GM21619 (cell line): ENCODE results near the gene SAP25.
A peak's percentile ranks its signal among the peaks of the same experiment; 100 is the strongest.
"Not testable (repeated sequence)": the region's sequence is repeated elsewhere in the genome, so short reads cannot be mapped to it uniquely, and the experiment has no call there.

Experiments used
- ATAC-seq: cut with Tn5 transposase; IDR thresholded peaks from one replicate; pipeline ENCODE4 v1.9.1; 2021; ENCODE audit not compliant: unreplicated experiment

Gene SAP25

GRCh38 chr7:100562195-100563099, 11.3 kb downstream of the SAP25 start:
- ATAC-seq = no peak

GRCh38 chr7:100561491-100562194, 12.1 kb downstream of the SAP25 start:
- ATAC-seq = no peak

- ATAC-seq = no peak
These were observed 14.6 kb downstream of the SAP25 start for GRCh38 chr7:100559127-100559526.

- ATAC-seq = no peak
These were observed 17.2 kb downstream of the SAP25 start for GRCh38 chr7:100556541-100556940.

- no peak for ATAC-seq
These were observed 18.0 kb downstream of the SAP25 start for GRCh38 chr7:100555701-100556100.

GRCh38 chr7:100553032-100553431, 20.7 kb downstream of the SAP25 start:
- no peak for ATAC-seq

GRCh38 chr7:100552532-100552931, 21.2 kb downstream of the SAP25 start:
- ATAC-seq = no peak

GRCh38 chr7:100548446-100548845, 25.3 kb downstream of the SAP25 start:
- ATAC-seq = not testable (repeated sequence)

GRCh38 chr7:100547872-100548271, 25.8 kb downstream of the SAP25 start:
- no peak for ATAC-seq

GRCh38 chr7:100546926-100547800, 26.5 kb downstream of the SAP25 start:
- ATAC-seq = no peak

GRCh38 chr7:100546129-100546925, 27.4 kb downstream of the SAP25 start:
- peak; percentile 36 for ATAC-seq

- peak; percentile 57 for ATAC-seq
These were observed 28.2 kb downstream of the SAP25 start for GRCh38 chr7:100545360-100546128.

GRCh38 chr7:100544967-100545359, 28.7 kb downstream of the SAP25 start:
- no peak for ATAC-seq

- no peak for ATAC-seq
These were observed 29.3 kb downstream of the SAP25 start for GRCh38 chr7:100544386-100544785.

- no peak for ATAC-seq
These were observed 30.1 kb downstream of the SAP25 start for GRCh38 chr7:100543586-100543985.

GRCh38 chr7:100541309-100541708, 32.4 kb downstream of the SAP25 start:
- not testable (repeated sequence) for ATAC-seq

- no peak for ATAC-seq
These were observed 33.5 kb downstream of the SAP25 start for GRCh38 chr7:100540073-100540723.

GRCh38 chr7:100539436-100540006, 34.2 kb downstream of the SAP25 start:
- ATAC-seq = no peak
